HepG2 (cell line): ENCODE results near the gene PDIA2. TPM values are rescaled to one million over a fixed set of nuclear protein-coding genes. Genes with fewer than 3 reads are reported as not detected.

Experiments
- ATAC-seq: fragments of 200-7000 bp; cut with Tn5 transposase; 3 replicates; pipeline ENCODE4 v1.9.1; 2020; ENCODE audit warnings: mild to moderate bottlenecking, moderate library complexity
- BruUV-seq: library from RNA; stranded (reverse); fragments of 400-500 nt; replicated peaks from 2 replicates; lab custom pipeline; 2021; lab: Mats Ljungman, UMichigan
- CTCF ChIA-PET: fragments of 300-600 bp; formaldehyde crosslinking; extraction: SDS; loops from one replicate; lab custom pipeline; 2021; ENCODE audit warnings: low total read pairs, inconsistent platforms, low intra/inter-chr PET ratio; lab: Yijun Ruan, JAX
- POLR2A ChIA-PET: fragments of 350-600 bp; sonication (Branson Sonifier 250); formaldehyde crosslinking; loops from one replicate; lab custom pipeline; 2020; ENCODE audit warnings: antibody characterized with exemption, inconsistent platforms; lab: Yijun Ruan, JAX
- DNase-seq: peaks from one replicate; pipeline ENCODE4 v3.0.0-alpha.2; 2015; ENCODE audit warnings: low spot score
- FAIRE-seq: peaks from 3 replicates; lab custom pipeline; 2011; peaks lifted over from hg19 to GRCh38; lab: Jason Lieb, UNC
- H2AFZ ChIP-seq: one replicate; pipeline ENCODE4 v1.6.1; 2011; ENCODE audit warnings: low read length, inconsistent platforms
- H3K27ac ChIP-seq: fragments of 300-600 bp; 3 replicates; pipeline ENCODE4 v1.8.0; 2011; ENCODE audit warnings: mixed run types, mild to moderate bottlenecking, mixed read lengths, low read length, inconsistent platforms; ENCODE audit not compliant: insufficient read depth; ENCODE audit errors: extremely low read length
- H3K27me3 ChIP-seq, 2 experiments: fragments of 200-600 bp in 1 of 2; 2 replicates in 1 of 2; 3 replicates in 1 of 2; pipeline versions ENCODE4 v1.6.0 to v1.8.0; 2011; ENCODE audit warnings: low read length in 2 of 2, mild to moderate bottlenecking in 2 of 2, moderate library complexity in 2 of 2, inconsistent platforms in 1 of 2; ENCODE audit not compliant: insufficient read depth in 2 of 2, control insufficient read depth in 1 of 2
- H3K36me3 ChIP-seq, 2 experiments: fragments of 200-600 bp in 1 of 2; replicated peaks in 1 of 2; 2 replicates in 1 of 2; 3 replicates in 1 of 2; pipeline versions ENCODE4 v1.5.1 to v1.8.0; 2011; ENCODE audit warnings: low read length in 2 of 2, inconsistent platforms in 1 of 2; ENCODE audit not compliant: insufficient read depth in 2 of 2, control insufficient read depth in 1 of 2
- H3K4me1 ChIP-seq: 2 replicates; pipeline ENCODE4 v1.5.1; 2012; ENCODE audit warnings: low read length, inconsistent platforms; ENCODE audit not compliant: insufficient read depth
- H3K4me2 ChIP-seq: 2 replicates; pipeline ENCODE4 v1.6.0; 2011; ENCODE audit warnings: low read depth, low read length, inconsistent platforms
- H3K4me3 ChIP-seq, 3 experiments: fragments of 200-600 bp in 1 of 3; sonication (generic), shearing (Covaris generic) in 1 of 3; replicated peaks in 1 of 3; 2 replicates each; pipeline ENCODE4 v1.5.1; 2011 to 2016; ENCODE audit warnings: low read length in 3 of 3, inconsistent platforms in 2 of 3, low read depth in 2 of 3, mild to moderate bottlenecking in 2 of 3, control low read depth in 1 of 3, mixed read lengths in 1 of 3; ENCODE audit not compliant: insufficient read depth in 1 of 3
- H3K79me2 ChIP-seq: one replicate; pipeline ENCODE4 v1.6.1; 2011; ENCODE audit warnings: low read length, inconsistent platforms; ENCODE audit not compliant: insufficient read depth
- H3K9ac ChIP-seq: 2 replicates; pipeline ENCODE4 v1.6.0; 2011; ENCODE audit warnings: mild to moderate bottlenecking, low read depth, low read length, inconsistent platforms; ENCODE audit not compliant: insufficient read depth
- H3K9me3 ChIP-seq: 2 replicates; pipeline ENCODE4 v1.5.1; 2012; ENCODE audit warnings: mild to moderate bottlenecking, low read length
- H4K20me1 ChIP-seq: 2 replicates; pipeline ENCODE4 v1.6.0; 2011; ENCODE audit warnings: inconsistent platforms, mild to moderate bottlenecking, low read length, moderate library complexity; ENCODE audit not compliant: insufficient read depth
- ARNT2 ChIP-seq: sonication (generic); formaldehyde crosslinking; IDR thresholded peaks from 2 replicates; pipeline ENCODE4 v1.8.0; 2022; ENCODE audit warnings: mild to moderate bottlenecking, low read depth, missing genetic modification reagents, moderate library complexity
- ATF7 ChIP-seq, 2 experiments: fragments of 450-650 bp in 1 of 2; sonication (generic) in 1 of 2; formaldehyde crosslinking in 1 of 2; IDR thresholded peaks; 2 replicates each; pipeline versions ENCODE4 v1.4.0 to v1.6.1; 2016 to 2020; ENCODE audit warnings: antibody characterized with exemption in 1 of 2, mild to moderate bottlenecking in 1 of 2, missing genetic modification reagents in 1 of 2
- ELF4 ChIP-seq: sonication (generic); formaldehyde crosslinking; IDR thresholded peaks from 2 replicates; pipeline ENCODE4 v1.5.0; 2020; ENCODE audit warnings: missing genetic modification reagents, mild to moderate bottlenecking, moderate library complexity, borderline replicate concordance
- KIAA2018 ChIP-seq: sonication (generic); formaldehyde crosslinking; IDR thresholded peaks from 2 replicates; pipeline ENCODE4 v1.5.0; 2020; ENCODE audit warnings: mild to moderate bottlenecking, missing genetic modification reagents, borderline replicate concordance
- KLF6 ChIP-seq: IDR thresholded peaks from 2 replicates; pipeline ENCODE4 v1.8.0; 2016; ENCODE audit warnings: missing biosample characterization, missing genetic modification reagents
- MTF1 ChIP-seq: sonication (generic); formaldehyde crosslinking; IDR thresholded peaks from 2 replicates; pipeline ENCODE4 v1.5.0; 2020; ENCODE audit warnings: missing genetic modification reagents
- ZBTB42 ChIP-seq: sonication (generic); formaldehyde crosslinking; IDR thresholded peaks from 2 replicates; pipeline ENCODE4 v1.5.0; 2020; ENCODE audit warnings: mild to moderate bottlenecking, missing genetic modification reagents
- ZBTB8A ChIP-seq: sonication (generic); formaldehyde crosslinking; IDR thresholded peaks from 2 replicates; pipeline ENCODE4 v1.4.0; 2020; ENCODE audit warnings: mild to moderate bottlenecking, low read depth, missing genetic modification reagents, borderline replicate concordance
- ZFP1 ChIP-seq: IDR thresholded peaks from 2 replicates; pipeline ENCODE4 v1.6.1; 2016
- ZNF10 ChIP-seq: sonication (generic); formaldehyde crosslinking; IDR thresholded peaks from 2 replicates; pipeline ENCODE4 v1.4.0; 2020; ENCODE audit warnings: mild to moderate bottlenecking, low read depth, missing genetic modification reagents, borderline replicate concordance
- ZNF280D ChIP-seq: sonication (generic); formaldehyde crosslinking; IDR thresholded peaks from 2 replicates; pipeline ENCODE4 v1.5.1; 2020; ENCODE audit warnings: mild to moderate bottlenecking, missing genetic modification reagents
- ZNF879 ChIP-seq: sonication (generic); formaldehyde crosslinking; IDR thresholded peaks from 2 replicates; pipeline ENCODE4 v1.8.1; 2023; ENCODE audit warnings: missing genetic modification reagents
- WGBS: methylation state at CpG from one replicate; pipeline ENCODE4 v1.1.6; 2017; ENCODE audit warnings: low lambda C conversion rate; 5-methylcytosine and 5-hydroxymethylcytosine counted together
- in situ Hi-C: cut with HindIII; loops from 2 replicates; pipeline ENCODE4 v1.10.0; 2017; ENCODE audit warnings: low pct_unique_long_range_greater_than_20kb; ENCODE audit not compliant: extremely low pct_ligation_motif_present
- intact Hi-C: fragments of 100-400 bp; cut with micrococcal nuclease; formaldehyde crosslinking; loops from one replicate; pipeline ENCODE4 v1.10.0; 2022; ENCODE audit not compliant: unreplicated experiment
- polyA plus RNA-seq, 8 experiments: library from polyadenylated mRNA; depleted of rRNA in 3 of 8; stranded (reverse) in 7 of 8; unstranded in 1 of 8; fragments of >200 nt; fragmentation: Illumina TruSeq in 4 of 8; extraction: Trizol in 4 of 8; gene quantifications; 2 replicates each; pipeline versions ENCODE4 v1.2.1 to v1.2.3, GENCODE V29; 2011 to 2016; ENCODE audit warnings: low read depth in 4 of 8, missing spikeins in 1 of 8, mixed read lengths in 1 of 8; ENCODE audit not compliant: insufficient read depth in 1 of 8
- total RNA-seq, 5 experiments: library from RNA; depleted of rRNA; stranded (reverse); fragments of >200 nt; fragmentation: Illumina TruSeq; extraction: Trizol; gene quantifications; 2 replicates each; pipeline ENCODE4 v1.2.3, GENCODE V29; 2016; ENCODE audit warnings: low read depth in 1 of 5

PDIA2 gene
- total and polyA plus RNA-seq, 2 of the 13 experiments (the other 11 are each of a cell fraction or from before 2014, with no cell fraction given), result 0.35 to 1.9 TPM

DNA sequence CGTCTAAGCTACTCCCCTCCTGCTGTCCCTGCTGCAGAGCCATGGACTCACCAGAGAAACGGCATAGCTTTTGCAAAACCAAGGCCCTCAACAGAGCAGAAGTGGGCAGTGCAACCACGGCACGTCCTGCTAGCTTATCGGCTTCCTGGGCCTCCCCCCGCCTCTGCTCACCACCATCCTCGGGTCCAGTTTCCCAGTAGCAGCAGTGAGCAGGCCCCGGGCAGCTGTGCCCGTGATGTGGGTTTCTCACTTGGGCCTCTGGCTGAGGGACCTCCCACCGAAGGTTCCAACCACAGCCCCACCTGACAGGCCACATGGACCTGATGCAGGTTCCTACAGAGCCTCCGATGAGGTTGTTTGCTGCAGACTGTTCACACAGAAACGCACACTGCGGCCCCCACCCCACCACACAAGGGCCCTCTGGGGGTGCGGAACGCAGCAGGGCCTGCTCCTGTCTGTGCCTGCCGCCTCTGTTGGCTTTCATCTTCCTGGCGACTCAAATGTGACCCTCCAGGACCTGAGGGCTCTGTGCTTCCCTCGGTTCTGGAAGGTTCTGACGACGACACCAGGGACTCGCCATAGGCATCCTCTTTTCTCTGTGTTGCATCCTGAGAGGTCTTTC lies 24.8 kb downstream of the PDIA2 start (continued):
- no peak for TF ChIP-seq ZFP1 (CRISPR knock-in tag)
- TF ChIP-seq ZBTB42 (CRISPR knock-in tag), result no peak
- TF ChIP-seq ELF4 (CRISPR knock-in tag), result no peak
- TF ChIP-seq ZNF280D (CRISPR knock-in tag), result no peak
- TF ChIP-seq ZNF10, result no peak
- no peak for TF ChIP-seq KLF6 (CRISPR knock-in tag)
- TF ChIP-seq ZNF879 (CRISPR knock-in tag), result no peak

GRCh38 chr16:309476-309875 lies 26.5 kb downstream of the PDIA2 start:
- Histone ChIP-seq H4K20me1 (peaks cover 12% of the 10 kb centered on the region; the same call in 1 of the 2 replicates), H3K27ac (no peak overlapping the region), H3K79me2 (peaks cover 2% of the 10 kb centered on the region), H3K4me1 (no peaks in the 10 kb centered on the region), H3K27me3 (no peaks in the 10 kb centered on the region), H2AFZ (no peak overlapping the region), H3K4me2 (no peak overlapping the region), H3K4me3 (no peak overlapping the region), H3K9ac (no peak overlapping the region), H3K36me3 (peaks cover 31 to 73% of the 10 kb centered on the region in 2 experiments), H3K9me3 (no peaks in the 10 kb centered on the region)
- BruUV-seq, result no TSS peak
- WGBS, result 100% methylated on average over 2 of the region's 7 CpGs
- no peak for FAIRE-seq
- in situ Hi-C loops (no loop called here), intact Hi-C loops (no loop called here)
- no peak for DNase-seq
- ChIA-PET POLR2A (no interaction called here), CTCF (no interaction called here)
- no peak for ATAC-seq
- TF ChIP-seq MTF1 (CRISPR knock-in tag) (no peak), ATF7 (IDR thresholded peaks at IDR 0.05) (no peak), ATF7 (CRISPR knock-in tag; IDR thresholded peaks at IDR 0.05) (no peak), ZBTB8A (CRISPR knock-in tag) (no peak), ARNT2 (CRISPR knock-in tag) (no peak), KIAA2018 (CRISPR knock-in tag) (no peak)
